ENCODE measurements around the gene SPACA9. TPM values are rescaled to one million over a fixed set of nuclear protein-coding genes. Genes with fewer than 3 reads are reported as not detected.

The SPACA9 gene
- total RNA-seq, 1 donor from 2014 or later = 3.3 TPM

DNA sequence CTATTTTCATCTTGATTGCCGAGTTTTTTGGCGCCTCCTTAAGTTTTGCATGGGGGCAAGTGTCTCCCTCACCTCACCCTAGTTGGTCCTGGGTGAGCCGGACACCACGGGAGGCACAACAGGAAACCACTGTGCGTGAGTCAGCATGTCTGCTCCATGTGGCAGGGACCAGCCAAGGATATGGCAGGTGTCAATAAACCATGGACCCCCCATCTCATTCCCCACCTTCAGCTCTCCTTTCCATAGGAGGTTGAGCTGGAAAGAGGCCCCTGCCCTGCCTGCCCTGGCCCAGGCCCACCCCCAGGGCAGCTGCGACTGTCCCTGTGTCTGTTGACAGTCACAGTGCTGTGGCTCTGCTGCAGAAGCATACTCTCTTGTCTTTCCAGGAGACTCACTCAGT is 3.1 kb downstream of the SPACA9 start:
- Histone ChIP-seq H3K9me3 (no peaks in the 10 kb centered on the region), H3K27me3 (no peaks in the 10 kb centered on the region), H3K4me3 (no peak overlapping the region), H3K4me1 (peaks cover 4% of the 10 kb centered on the region), H3K36me3 (no peaks in the 10 kb centered on the region), H3K27ac (no peak overlapping the region)
- intact Hi-C loops (cut with DNase I) = no loop called here
- TF ChIP-seq, protein P1, sequence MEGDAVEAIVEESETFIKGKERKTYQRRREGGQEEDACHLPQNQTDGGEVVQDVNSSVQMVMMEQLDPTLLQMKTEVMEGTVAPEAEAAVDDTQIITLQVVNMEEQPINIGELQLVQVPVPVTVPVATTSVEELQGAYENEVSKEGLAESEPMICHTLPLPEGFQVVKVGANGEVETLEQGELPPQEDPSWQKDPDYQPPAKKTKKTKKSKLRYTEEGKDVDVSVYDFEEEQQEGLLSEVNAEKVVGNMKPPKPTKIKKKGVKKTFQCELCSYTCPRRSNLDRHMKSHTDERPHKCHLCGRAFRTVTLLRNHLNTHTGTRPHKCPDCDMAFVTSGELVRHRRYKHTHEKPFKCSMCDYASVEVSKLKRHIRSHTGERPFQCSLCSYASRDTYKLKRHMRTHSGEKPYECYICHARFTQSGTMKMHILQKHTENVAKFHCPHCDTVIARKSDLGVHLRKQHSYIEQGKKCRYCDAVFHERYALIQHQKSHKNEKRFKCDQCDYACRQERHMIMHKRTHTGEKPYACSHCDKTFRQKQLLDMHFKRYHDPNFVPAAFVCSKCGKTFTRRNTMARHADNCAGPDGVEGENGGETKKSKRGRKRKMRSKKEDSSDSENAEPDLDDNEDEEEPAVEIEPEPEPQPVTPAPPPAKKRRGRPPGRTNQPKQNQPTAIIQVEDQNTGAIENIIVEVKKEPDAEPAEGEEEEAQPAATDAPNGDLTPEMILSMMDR (IDR thresholded peaks at IDR 0.05) = no peak
- ATAC-seq = no peak
- DNase-seq = no peak

DNA sequence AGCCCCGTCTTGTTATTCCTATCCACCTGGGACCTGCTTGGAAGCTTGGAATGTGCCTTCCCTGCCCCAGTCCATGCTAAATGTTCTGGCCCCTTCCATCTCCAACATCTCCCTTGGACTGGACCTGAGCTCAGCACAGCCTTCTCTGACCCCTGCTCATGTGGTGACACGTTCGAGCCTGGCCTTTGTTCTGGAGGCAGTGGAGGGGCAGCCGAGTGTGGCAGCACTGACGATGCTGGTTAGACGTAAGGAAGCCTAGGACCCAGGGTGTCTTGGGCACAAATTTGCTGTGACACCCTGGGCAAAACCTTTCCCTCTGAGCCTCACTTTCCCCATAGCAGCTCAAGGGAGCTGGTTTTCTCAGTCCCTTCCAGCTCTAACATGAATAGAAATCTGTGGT is 3.9 kb downstream of the SPACA9 start:
- ATAC-seq (no peak), DNase-seq (no peak)
- intact Hi-C loops (cut with DNase I) = no loop called here
- peaks cover 4% of the 10 kb centered on the region for H3K4me1 ChIP-seq
- H3K27me3 ChIP-seq = no peaks in the 10 kb centered on the region
- no peaks in the 10 kb centered on the region for H3K36me3 ChIP-seq
- no peak overlapping the region for H3K4me3 ChIP-seq
- no peak overlapping the region for H3K27ac ChIP-seq
- TF ChIP-seq, protein P1 (IDR thresholded peaks at IDR 0.05) = no peak
- H3K9me3 ChIP-seq = no peaks in the 10 kb centered on the region

DNA sequence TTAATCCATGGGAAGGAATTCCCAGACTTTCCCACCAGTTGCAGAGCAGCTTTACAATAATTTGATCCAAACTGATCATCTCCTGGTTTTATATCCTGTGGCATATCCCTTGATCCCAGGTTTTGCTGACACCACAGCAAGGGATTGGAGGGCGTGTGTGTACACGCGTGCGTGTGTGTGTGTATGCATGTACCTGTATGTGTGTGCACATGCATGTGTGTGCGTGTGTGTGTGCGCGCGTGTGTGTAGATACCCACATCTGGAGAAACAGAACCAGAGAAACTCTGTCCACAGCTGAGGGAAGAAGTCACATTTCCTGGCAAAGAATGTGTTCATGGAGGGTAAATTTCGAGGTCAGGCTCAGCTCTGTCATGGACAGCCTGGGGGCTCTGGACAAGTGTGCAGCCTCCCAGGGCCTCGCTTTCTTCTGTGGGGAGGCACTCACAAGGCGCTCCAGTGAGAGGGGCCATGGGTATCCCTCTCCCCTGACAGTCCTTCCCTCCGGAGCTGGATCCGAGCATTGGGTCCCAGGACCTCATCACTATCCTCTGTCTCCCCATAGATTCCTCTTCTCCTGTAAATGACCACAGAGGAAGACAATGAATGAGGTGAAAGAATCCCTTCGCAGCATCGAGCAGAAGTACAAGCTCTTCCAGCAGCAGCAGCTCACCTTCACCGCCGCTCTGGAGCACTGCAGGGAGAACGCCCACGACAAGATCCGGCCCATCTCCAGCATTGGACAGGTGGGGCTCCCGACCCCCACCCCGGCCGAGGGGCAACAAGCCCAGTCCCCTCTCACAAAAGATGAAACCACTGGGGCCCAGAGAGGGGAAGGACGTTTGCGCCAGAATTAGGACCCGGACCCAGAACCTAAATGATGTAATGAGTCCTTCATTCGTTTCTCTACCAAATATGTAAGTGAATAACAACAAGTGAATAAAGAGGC is 4.9 kb downstream of the SPACA9 start:
- TF ChIP-seq, protein P1 (IDR thresholded peaks at IDR 0.05) = no peak

GRCh38 chr9:132885720-132886333 is 7.1 kb downstream of the SPACA9 start:
- TF ChIP-seq, protein P1 (IDR thresholded peaks at IDR 0.05) = no peak
- intact Hi-C loops (cut with DNase I) = no loop called here
- Histone ChIP-seq H3K36me3 (no peaks in the 10 kb centered on the region), H3K27ac (no peak overlapping the region), H3K27me3 (no peaks in the 10 kb centered on the region), H3K9me3 (no peaks in the 10 kb centered on the region), H3K4me3 (no peak overlapping the region), H3K4me1 (no peaks in the 10 kb centered on the region)
- peak; percentile 47 for DNase-seq
- ATAC-seq = peak; percentile 27

More for the DNA sequence above, 4.9 kb downstream of the SPACA9 start:
- H3K27ac ChIP-seq = no peak overlapping the region
- H3K27me3 ChIP-seq = no peaks in the 10 kb centered on the region
- DNase-seq (no peak), ATAC-seq (no peak)
- intact Hi-C loops (cut with DNase I) = no loop called here
- H3K4me3 ChIP-seq = no peak overlapping the region
- H3K9me3 ChIP-seq = no peaks in the 10 kb centered on the region
- H3K36me3 ChIP-seq = no peaks in the 10 kb centered on the region
- peaks cover 4% of the 10 kb centered on the region for H3K4me1 ChIP-seq

DNA sequence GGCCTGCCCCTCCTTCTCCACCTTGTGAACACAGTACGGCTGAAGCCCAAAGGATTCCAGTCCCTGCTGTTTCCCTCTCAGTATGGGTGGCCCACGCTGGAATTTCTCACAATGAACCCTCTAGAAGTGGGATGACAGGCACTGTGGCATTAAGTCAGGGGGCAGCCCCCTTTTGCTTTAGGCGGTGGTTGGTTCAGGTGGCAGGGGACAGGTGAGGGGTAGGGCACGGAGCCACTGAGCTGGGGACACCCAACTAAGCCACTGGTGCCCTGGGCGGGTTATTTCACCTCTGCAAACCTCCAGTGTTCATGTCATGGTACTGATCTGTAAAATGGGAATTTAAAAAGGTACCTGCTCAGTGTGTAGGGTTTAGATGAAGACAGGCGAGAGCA is 7.6 kb downstream of the SPACA9 start:
- no peak overlapping the region for H3K4me3 ChIP-seq
- H3K36me3 ChIP-seq = no peaks in the 10 kb centered on the region
- H3K9me3 ChIP-seq = no peaks in the 10 kb centered on the region
- H3K27ac ChIP-seq = no peak overlapping the region
- no peak for ATAC-seq
- TF ChIP-seq, protein P1 (IDR thresholded peaks at IDR 0.05) = no peak
- no peaks in the 10 kb centered on the region for H3K4me1 ChIP-seq
- DNase-seq = peak; percentile 37
- H3K27me3 ChIP-seq = no peaks in the 10 kb centered on the region
- intact Hi-C loops (cut with DNase I) = no loop called here

Measured in upper lobe of right lung (tissue), 1 donor.